ENCODE measurements around the gene KRT77. TPM values are rescaled to one million over a fixed set of nuclear protein-coding genes. Genes with fewer than 3 reads are reported as not detected.

KRT77 gene
- total RNA-seq, 1 donor from 2014 or later = not detected

DNA sequence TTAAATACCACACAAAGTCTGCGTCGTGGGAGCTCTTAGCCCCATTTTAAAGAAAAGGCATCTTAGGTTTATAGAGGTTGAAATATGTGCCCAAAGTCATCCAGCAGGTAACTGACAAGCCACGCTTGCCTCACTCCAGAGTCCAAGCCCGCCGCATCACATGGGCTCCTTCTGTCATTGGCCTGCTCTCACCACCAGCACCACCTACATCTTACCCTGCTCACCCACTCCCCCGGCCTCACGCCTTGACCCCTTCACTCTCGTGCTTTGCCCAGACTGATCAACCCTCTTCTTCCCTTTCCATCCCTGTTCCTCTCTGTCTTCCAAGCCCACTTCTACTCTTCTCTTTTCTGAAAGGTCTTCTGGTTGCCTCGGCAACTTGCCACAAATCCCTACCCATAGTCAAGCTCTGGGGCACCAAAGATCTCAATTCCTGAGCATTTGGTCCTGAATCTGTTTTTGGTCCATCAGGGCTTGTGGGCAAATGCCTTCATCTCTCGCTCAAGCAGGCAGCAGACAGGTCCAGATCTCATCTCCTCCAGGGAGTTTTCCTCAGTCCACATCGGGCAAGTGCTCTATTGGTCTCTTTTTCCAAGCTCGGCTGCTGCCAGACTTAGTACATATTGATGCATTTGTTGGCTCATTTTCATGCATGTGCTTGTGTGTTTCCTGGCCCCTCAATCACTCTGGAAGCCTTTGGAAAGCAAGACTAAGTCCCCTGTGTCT, 19.6 kb downstream of the KRT77 start:
- peaks cover 13% of the 10 kb centered on the region for H3K27me3 ChIP-seq (ENCODE audit: control insufficient read depth, insufficient read depth, low read length)
- H3K4me3 ChIP-seq (ENCODE audit: low read depth, low read length) = no peak overlapping the region
- DNase-seq (ENCODE audit: low read depth) = no peak
- TF ChIP-seq, protein P1, sequence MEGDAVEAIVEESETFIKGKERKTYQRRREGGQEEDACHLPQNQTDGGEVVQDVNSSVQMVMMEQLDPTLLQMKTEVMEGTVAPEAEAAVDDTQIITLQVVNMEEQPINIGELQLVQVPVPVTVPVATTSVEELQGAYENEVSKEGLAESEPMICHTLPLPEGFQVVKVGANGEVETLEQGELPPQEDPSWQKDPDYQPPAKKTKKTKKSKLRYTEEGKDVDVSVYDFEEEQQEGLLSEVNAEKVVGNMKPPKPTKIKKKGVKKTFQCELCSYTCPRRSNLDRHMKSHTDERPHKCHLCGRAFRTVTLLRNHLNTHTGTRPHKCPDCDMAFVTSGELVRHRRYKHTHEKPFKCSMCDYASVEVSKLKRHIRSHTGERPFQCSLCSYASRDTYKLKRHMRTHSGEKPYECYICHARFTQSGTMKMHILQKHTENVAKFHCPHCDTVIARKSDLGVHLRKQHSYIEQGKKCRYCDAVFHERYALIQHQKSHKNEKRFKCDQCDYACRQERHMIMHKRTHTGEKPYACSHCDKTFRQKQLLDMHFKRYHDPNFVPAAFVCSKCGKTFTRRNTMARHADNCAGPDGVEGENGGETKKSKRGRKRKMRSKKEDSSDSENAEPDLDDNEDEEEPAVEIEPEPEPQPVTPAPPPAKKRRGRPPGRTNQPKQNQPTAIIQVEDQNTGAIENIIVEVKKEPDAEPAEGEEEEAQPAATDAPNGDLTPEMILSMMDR (IDR thresholded peaks at IDR 0.05; ENCODE audit: insufficient read depth, low read length, severe bottlenecking) = no peak
- no peak for FAIRE-seq
- H3K36me3 ChIP-seq (ENCODE audit: control insufficient read depth, insufficient read depth, low read length) = no peaks in the 10 kb centered on the region

DNA sequence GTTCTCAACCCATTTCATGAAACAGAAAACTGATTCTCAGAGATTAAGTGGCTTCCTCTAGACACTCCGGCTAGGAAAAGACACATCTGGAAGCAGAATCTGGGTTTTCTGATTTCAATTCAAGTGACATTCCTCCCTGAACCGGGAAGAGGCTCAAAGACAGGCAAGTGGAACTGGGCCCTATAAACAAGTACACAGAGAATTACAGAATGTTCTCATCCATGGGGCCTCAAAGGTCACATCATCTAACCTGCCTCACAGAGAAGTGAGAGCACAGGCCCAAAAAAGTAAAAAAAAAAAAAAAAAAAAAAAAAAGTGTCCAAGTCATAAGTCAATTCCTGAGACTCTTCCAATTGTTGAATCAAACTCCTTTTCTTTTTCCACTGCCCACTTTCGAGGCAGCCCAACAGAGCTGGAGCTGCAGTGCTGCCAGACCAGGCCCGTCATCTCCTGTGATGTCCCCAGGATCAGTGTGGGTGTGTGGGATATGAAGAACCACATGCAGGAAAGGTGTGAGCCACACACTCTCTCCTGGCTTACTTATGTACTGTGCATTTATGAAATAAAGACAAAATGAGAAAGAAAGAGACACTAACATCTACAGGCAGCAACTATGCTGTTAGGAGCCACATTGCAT, 20.3 kb downstream of the KRT77 start:
- no peak overlapping the region for H3K4me3 ChIP-seq (ENCODE audit: low read depth, low read length)
- no peaks in the 10 kb centered on the region for H3K36me3 ChIP-seq (ENCODE audit: control insufficient read depth, insufficient read depth, low read length)
- FAIRE-seq = no peak
- DNase-seq (ENCODE audit: low read depth) = no peak
- H3K27me3 ChIP-seq (ENCODE audit: control insufficient read depth, insufficient read depth, low read length) = peaks cover 13% of the 10 kb centered on the region
- TF ChIP-seq, protein P1 (IDR thresholded peaks at IDR 0.05; ENCODE audit: insufficient read depth, low read length, severe bottlenecking) = no peak

DNA sequence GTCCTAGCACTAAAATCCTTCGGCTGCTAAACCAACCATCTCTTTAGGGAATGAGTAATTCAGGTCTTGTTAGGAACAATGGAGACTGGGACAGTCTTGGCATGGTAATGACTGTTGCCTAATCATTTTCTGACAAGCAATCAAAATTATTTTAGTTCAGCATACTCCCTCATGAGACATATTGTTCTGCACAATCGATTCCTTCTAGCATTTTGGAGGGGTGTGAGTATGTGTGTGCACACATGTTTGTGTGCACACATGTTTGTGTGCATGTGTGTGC, 21.0 kb downstream of the KRT77 start:
- H3K36me3 ChIP-seq (ENCODE audit: control insufficient read depth, insufficient read depth, low read length) = no peaks in the 10 kb centered on the region
- no peak overlapping the region for H3K4me3 ChIP-seq (ENCODE audit: low read depth, low read length)
- peaks cover 16% of the 10 kb centered on the region for H3K27me3 ChIP-seq (ENCODE audit: control insufficient read depth, insufficient read depth, low read length)
- FAIRE-seq = no peak
- DNase-seq (ENCODE audit: low read depth) = peak; percentile 53
- TF ChIP-seq, protein P1 (IDR thresholded peaks at IDR 0.05; ENCODE audit: insufficient read depth, low read length, severe bottlenecking) = no peak

DNA sequence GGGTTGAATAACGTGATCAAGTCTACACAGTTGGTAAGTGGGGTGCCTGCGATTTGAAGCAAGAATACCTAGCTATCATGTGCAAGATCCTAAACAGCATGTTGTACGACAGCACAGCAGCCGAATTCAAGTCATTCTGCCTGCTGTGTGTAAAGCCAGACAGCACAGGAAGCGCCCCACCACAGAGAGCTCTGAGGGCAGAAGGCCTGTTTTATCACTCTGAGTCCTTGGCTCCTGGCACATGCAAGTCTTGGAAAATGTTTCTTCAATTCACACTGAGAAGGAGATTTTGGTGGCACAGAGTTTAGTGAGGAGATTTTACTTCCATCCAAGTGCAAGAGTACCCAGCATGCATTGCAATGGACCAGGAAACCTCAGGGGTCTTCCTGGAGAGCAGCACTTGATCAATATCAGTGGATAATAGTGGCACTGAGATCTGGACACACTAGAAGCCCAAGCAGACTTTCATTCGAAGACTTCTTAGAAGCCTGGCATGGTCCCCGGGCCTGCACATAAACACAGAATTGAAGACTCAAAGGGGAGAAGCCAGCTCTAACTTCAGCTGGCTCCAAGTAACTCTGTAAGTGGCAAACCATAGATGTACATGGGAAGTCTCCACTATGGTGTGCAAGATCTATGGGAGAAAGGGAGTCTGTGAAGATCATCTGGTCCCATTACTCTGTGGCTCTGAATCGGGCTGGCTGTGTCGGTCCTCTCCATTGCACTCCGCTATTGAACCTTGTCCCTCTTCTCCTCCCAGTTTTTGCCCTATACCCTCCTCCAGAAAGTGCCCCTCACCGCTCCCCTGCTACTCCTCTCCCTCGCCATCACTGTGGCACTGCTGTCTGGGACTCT, 21.6 kb downstream of the KRT77 start:
- peaks cover 16% of the 10 kb centered on the region for H3K27me3 ChIP-seq (ENCODE audit: control insufficient read depth, insufficient read depth, low read length)
- no peaks in the 10 kb centered on the region for H3K36me3 ChIP-seq (ENCODE audit: control insufficient read depth, insufficient read depth, low read length)
- no peak overlapping the region for H3K4me3 ChIP-seq (ENCODE audit: low read depth, low read length)
- FAIRE-seq (peak; percentile 23), DNase-seq (ENCODE audit: low read depth) (no peak)
- TF ChIP-seq, protein P1 (IDR thresholded peaks at IDR 0.05; ENCODE audit: insufficient read depth, low read length, severe bottlenecking) = no peak

DNA sequence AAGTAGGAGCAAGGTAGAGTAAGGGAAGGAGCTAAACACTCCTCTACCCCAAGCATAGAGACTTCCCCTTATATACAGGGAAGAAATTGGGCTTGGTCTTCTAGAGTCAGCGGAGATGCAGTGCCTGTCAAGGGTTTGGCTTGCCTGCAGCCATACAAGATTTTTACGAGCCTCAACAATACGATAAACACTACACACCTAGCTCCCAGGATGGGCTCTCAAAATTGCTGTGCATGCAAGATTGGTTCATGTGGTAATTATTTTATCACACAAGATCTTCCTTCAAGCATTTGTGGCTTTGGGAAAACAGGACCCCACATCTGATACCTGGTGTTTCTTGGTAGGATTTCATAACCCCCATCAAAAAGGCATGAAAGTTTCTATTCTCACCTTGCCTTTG, 23.0 kb downstream of the KRT77 start, which contains the start of gene KRT1:
Gene KRT1 (minus strand): TSS at position 45 of the 400 bp plus-strand sequence. CDS start 59 bp downstream, outside the sequence.
- H3K4me3 ChIP-seq (ENCODE audit: low read depth, low read length) = no peak within 1 kb of the TSS
- H3K36me3 ChIP-seq (ENCODE audit: control insufficient read depth, insufficient read depth, low read length) = no peaks in the 10 kb centered on the region
- DNase-seq (ENCODE audit: low read depth) (no peak), FAIRE-seq (no peak)
- TF ChIP-seq, protein P1 (IDR thresholded peaks at IDR 0.05; ENCODE audit: insufficient read depth, low read length, severe bottlenecking) = no peak
- H3K27me3 ChIP-seq (ENCODE audit: control insufficient read depth, insufficient read depth, low read length) = peaks cover 15% of the 10 kb centered on the region

Data from bronchial epithelial cell (primary cell).